ENCODE results near the gene CAMTA1.

The CAMTA1 gene

GRCh38 chr1:7490576-7490975 lies 705.3 kb downstream of the CAMTA1 start:
- no peak for DNase-seq (ENCODE audit: low read depth, low spot score)

GRCh38 chr1:7491109-7491817 lies 706.0 kb downstream of the CAMTA1 start:
- no peak for DNase-seq (ENCODE audit: low read depth, low spot score)

- no peak for DNase-seq (ENCODE audit: low read depth, low spot score)
Measured at GRCh38 chr1:7491818-7492173, 706.5 kb downstream of the CAMTA1 start.

- no peak for DNase-seq (ENCODE audit: low read depth, low spot score)
Measured at GRCh38 chr1:7493711-7494454, 708.6 kb downstream of the CAMTA1 start.

GRCh38 chr1:7495962-7496361 lies 710.7 kb downstream of the CAMTA1 start:
- DNase-seq (ENCODE audit: low read depth, low spot score), result no peak

GRCh38 chr1:7497107-7497637 lies 711.9 kb downstream of the CAMTA1 start:
- DNase-seq (ENCODE audit: low read depth, low spot score), result no peak

GRCh38 chr1:7500381-7501083 lies 715.3 kb downstream of the CAMTA1 start:
- DNase-seq (ENCODE audit: low read depth, low spot score), result no peak

- peak; percentile 53 for DNase-seq (ENCODE audit: low read depth, low spot score)
Measured at GRCh38 chr1:7501084-7501491, 715.8 kb downstream of the CAMTA1 start.

GRCh38 chr1:7501723-7502603 lies 716.7 kb downstream of the CAMTA1 start:
- no peak for DNase-seq (ENCODE audit: low read depth, low spot score)

- DNase-seq (ENCODE audit: low read depth, low spot score), result no peak
Measured at GRCh38 chr1:7503691-7504437, 718.6 kb downstream of the CAMTA1 start.

GRCh38 chr1:7504438-7504720 lies 719.1 kb downstream of the CAMTA1 start:
- DNase-seq (ENCODE audit: low read depth, low spot score), result no peak

- DNase-seq (ENCODE audit: low read depth, low spot score), result no peak
Measured at GRCh38 chr1:7505094-7505770, 720.0 kb downstream of the CAMTA1 start.

GRCh38 chr1:7505771-7506453 lies 720.7 kb downstream of the CAMTA1 start:
- DNase-seq (ENCODE audit: low read depth, low spot score), result no peak

GRCh38 chr1:7506454-7507284 lies 721.4 kb downstream of the CAMTA1 start:
- no peak for DNase-seq (ENCODE audit: low read depth, low spot score)

GRCh38 chr1:7507285-7508019 lies 722.2 kb downstream of the CAMTA1 start:
- DNase-seq (ENCODE audit: low read depth, low spot score), result no peak

- no peak for DNase-seq (ENCODE audit: low read depth, low spot score)
Measured at GRCh38 chr1:7508052-7508933, 723.0 kb downstream of the CAMTA1 start.

- DNase-seq (ENCODE audit: low read depth, low spot score), result no peak
Measured at GRCh38 chr1:7508934-7509519, 723.8 kb downstream of the CAMTA1 start.

Data from smooth muscle cell of the brain vasculature (primary cell).